HepG2 (cell line): ENCODE measurements around the gene WIZ. TPM values are rescaled to one million over a fixed set of nuclear protein-coding genes. Genes with fewer than 3 reads are reported as not detected.

Experiments used
- ATAD3A ChIP-seq: sonication (generic); formaldehyde crosslinking; IDR thresholded peaks from 2 replicates; pipeline ENCODE4 v1.4.0; 2020; ENCODE audit warnings: missing genetic modification reagents
- IRF2 ChIP-seq: IDR thresholded peaks from 2 replicates; pipeline ENCODE4 v1.6.1; 2018; ENCODE audit warnings: missing genetic modification reagents, missing compliant biosample characterization
- MEIS2 ChIP-seq: sonication (generic); formaldehyde crosslinking; IDR thresholded peaks from 2 replicates; pipeline ENCODE4 v1.9.0; 2021; ENCODE audit warnings: mild to moderate bottlenecking, missing genetic modification reagents
- MXI1 ChIP-seq: IDR thresholded peaks from 3 replicates; pipeline ENCODE4 v1.6.1; 2012; ENCODE audit warnings: low read depth, low read length, inconsistent platforms, borderline replicate concordance
- MYNN ChIP-seq: sonication (generic); formaldehyde crosslinking; IDR thresholded peaks from 2 replicates; pipeline ENCODE4 v1.4.0; 2020; ENCODE audit warnings: mild to moderate bottlenecking, low read depth, missing genetic modification reagents
- RBFOX2 ChIP-seq: fragments of 200-400 bp; formaldehyde crosslinking; IDR thresholded peaks from 2 replicates; pipeline ENCODE4 v1.6.1; 2017; ENCODE audit warnings: low read depth, mild to moderate bottlenecking, low read length
- RXRA ChIP-seq: sonication (generic); formaldehyde crosslinking; IDR thresholded peaks from 2 replicates; pipeline ENCODE4 v1.5.1; 2020; ENCODE audit warnings: missing genetic modification reagents
- SKI ChIP-seq: fragments of 450-650 bp; IDR thresholded peaks from one replicate; pipeline ENCODE4 v1.6.1; 2018; ENCODE audit warnings: mild to moderate bottlenecking; ENCODE audit not compliant: partially characterized antibody
- TP53 ChIP-seq: sonication (generic); formaldehyde crosslinking; conservative IDR thresholded peaks from 2 replicates; pipeline ENCODE4 v1.4.0; 2020; ENCODE audit warnings: missing genetic modification reagents
- ZIK1 ChIP-seq: sonication (generic); formaldehyde crosslinking; IDR thresholded peaks from 2 replicates; pipeline ENCODE4 v1.5.0; 2020; ENCODE audit warnings: mild to moderate bottlenecking, low read depth, missing genetic modification reagents, borderline replicate concordance
- ZMYM4 ChIP-seq: sonication (generic); formaldehyde crosslinking; IDR thresholded peaks from 2 replicates; pipeline ENCODE4 v1.8.1; 2023; ENCODE audit warnings: mild to moderate bottlenecking, missing genetic modification reagents
- ZNF280B ChIP-seq: sonication (generic); formaldehyde crosslinking; IDR thresholded peaks from 2 replicates; pipeline ENCODE4 v1.5.0; 2020; ENCODE audit warnings: missing genetic modification reagents, mild to moderate bottlenecking, borderline replicate concordance
- ZNF639 ChIP-seq: conservative IDR thresholded peaks from 2 replicates; pipeline ENCODE4 v1.6.1; 2018; ENCODE audit warnings: missing genetic modification reagents
- ZNF646 ChIP-seq: sonication (generic); formaldehyde crosslinking; IDR thresholded peaks from 2 replicates; pipeline ENCODE4 v1.9.0; 2021; ENCODE audit warnings: mild to moderate bottlenecking, missing genetic modification reagents
- ZNF749 ChIP-seq: sonication (generic); formaldehyde crosslinking; IDR thresholded peaks from 2 replicates; pipeline ENCODE4 v1.8.0; 2022; ENCODE audit warnings: mild to moderate bottlenecking, missing genetic modification reagents, moderate library complexity, borderline replicate concordance
- ZNF800 ChIP-seq: sonication (generic); formaldehyde crosslinking; IDR thresholded peaks from 2 replicates; pipeline ENCODE4 v1.4.0; 2020; ENCODE audit warnings: missing genetic modification reagents
- ZSCAN30 ChIP-seq: sonication (generic); formaldehyde crosslinking; IDR thresholded peaks from 2 replicates; pipeline ENCODE4 v1.5.0; 2020; ENCODE audit warnings: mild to moderate bottlenecking, missing genetic modification reagents
- polyA plus RNA-seq, 8 experiments: library from polyadenylated mRNA; depleted of rRNA in 3 of 8; stranded (reverse) in 7 of 8; unstranded in 1 of 8; fragments of >200 nt; fragmentation: Illumina TruSeq in 4 of 8; extraction: Trizol in 4 of 8; gene quantifications; 2 replicates each; pipeline versions ENCODE4 v1.2.1 to v1.2.3, GENCODE V29; 2011 to 2016; ENCODE audit warnings: low read depth in 4 of 8, missing spikeins in 1 of 8, mixed read lengths in 1 of 8; ENCODE audit not compliant: insufficient read depth in 1 of 8
- total RNA-seq, 5 experiments: library from RNA; depleted of rRNA; stranded (reverse); fragments of >200 nt; fragmentation: Illumina TruSeq; extraction: Trizol; gene quantifications; 2 replicates each; pipeline ENCODE4 v1.2.3, GENCODE V29; 2016; ENCODE audit warnings: low read depth in 1 of 5

WIZ gene
- total and polyA plus RNA-seq, 2 of the 13 experiments (the other 11 are each of a cell fraction or from before 2014, with no cell fraction given): 4.7 to 4.8 TPM

- TF ChIP-seq MYNN (CRISPR knock-in tag) (no peak), ZNF646 (CRISPR knock-in tag) (no peak), RBFOX2 (peak; percentile 79), ZNF280B (no peak), MXI1 (peak; percentile 96), ZSCAN30 (CRISPR knock-in tag) (0 out of 2 replicates have a peak, but pooled peaks have one; percentile 74), TP53 (CRISPR knock-in tag) (no peak), RXRA (CRISPR knock-in tag) (peak; percentile 54; the same call in 1 of the 2 replicates), ZNF800 (CRISPR knock-in tag) (0 out of 2 replicates have a peak, but pooled peaks have one; percentile 25), MEIS2 (CRISPR knock-in tag) (peak; percentile 65; the same call in 1 of the 2 replicates), ATAD3A (0 out of 2 replicates have a peak, but pooled peaks have one; percentile 41), IRF2 (CRISPR knock-in tag) (no peak), ZMYM4 (CRISPR knock-in tag) (peak; percentile 43; the same call in 1 of the 2 replicates), ZIK1 (peak; percentile 75; the same call in 1 of the 2 replicates), SKI (peak; percentile 86), ZNF639 (CRISPR knock-in tag) (peak; percentile 79), ZNF749 (CRISPR knock-in tag) (peak; percentile 57; the same call in 1 of the 2 replicates)
Measured at GRCh38 chr19:15432629-15433518, 16.9 kb downstream of the WIZ start (continued).
